K562 (cell line): Measurements from ENCODE around the gene TPI1. TPM values are rescaled to one million over a fixed set of nuclear protein-coding genes. Genes with fewer than 3 reads are reported as not detected.

Experiments
- ATAC-seq: fragments of 200-7000 bp; cut with Tn5 transposase; 3 replicates; pipeline ENCODE4 v1.9.1; 2020; ENCODE audit warnings: moderate library complexity
- BruUV-seq: library from RNA; stranded (reverse); fragments of 400-500 nt; replicated peaks from 2 replicates; lab custom pipeline; 2021; lab: Mats Ljungman, UMichigan
- CTCF ChIA-PET: fragments of 300-600 bp; formaldehyde crosslinking; extraction: SDS; loops from one replicate; lab custom pipeline; 2021; ENCODE audit warnings: low intra/inter-chr PET ratio; lab: Yijun Ruan, JAX
- POLR2A ChIA-PET: fragments of 300-600, 350-650 bp; sonication (Branson Sonifier 250); formaldehyde crosslinking; extraction: SDS; loops from one replicate; lab custom pipeline; 2021; ENCODE audit warnings: antibody characterized with exemption, inconsistent platforms; lab: Yijun Ruan, JAX
- DNase-seq, 4 experiments: peaks; one replicate each; pipeline versions ENCODE4 v3.0.0 to v3.0.0-alpha.2; 2011 to 2018; ENCODE audit warnings: low spot score in 3 of 4, mixed read lengths in 3 of 4; ENCODE audit errors: extremely low read depth in 1 of 4
- FAIRE-seq: peaks from 2 replicates; lab custom pipeline; 2011; peaks lifted over from hg19 to GRCh38; lab: Jason Lieb, UNC
- H2AFZ ChIP-seq: 2 replicates; pipeline ENCODE4 v1.6.0; 2011; ENCODE audit warnings: low read depth, low read length, control low read depth, inconsistent platforms
- H3K27ac ChIP-seq: fragments of 200-600 bp; 3 replicates; pipeline ENCODE4 v1.8.0; 2011; ENCODE audit warnings: low read depth, mild to moderate bottlenecking, control low read depth, inconsistent platforms, low read length, moderate library complexity, mixed read lengths; ENCODE audit errors: extremely low read depth
- H3K27me3 ChIP-seq, 2 experiments: fragments of 300-600 bp in 1 of 2; 2 replicates in 1 of 2; 3 replicates in 1 of 2; pipeline versions ENCODE4 v1.6.0 to v1.8.0; 2011; ENCODE audit warnings: inconsistent platforms in 2 of 2, low read length in 2 of 2, mild to moderate bottlenecking in 1 of 2, mixed read lengths in 1 of 2, moderate library complexity in 1 of 2; ENCODE audit not compliant: control insufficient read depth in 2 of 2, insufficient read depth in 2 of 2
- H3K36me3 ChIP-seq: fragments of 300-600 bp; 3 replicates; pipeline ENCODE4 v1.8.0; 2011; ENCODE audit warnings: mild to moderate bottlenecking, low read length, inconsistent platforms; ENCODE audit not compliant: control insufficient read depth, insufficient read depth
- H3K4me1 ChIP-seq, 2 experiments: fragments of 200-600 bp in 1 of 2; replicated peaks in 1 of 2; 2 replicates in 1 of 2; 3 replicates in 1 of 2; pipeline versions ENCODE4 v1.5.1 to v1.8.0; 2011; ENCODE audit warnings: inconsistent platforms in 2 of 2, low read length in 2 of 2, mild to moderate bottlenecking in 1 of 2, mixed read lengths in 1 of 2, moderate library complexity in 1 of 2; ENCODE audit not compliant: control insufficient read depth in 2 of 2, insufficient read depth in 2 of 2
- H3K4me2 ChIP-seq: 2 replicates; pipeline ENCODE4 v1.6.1; 2011; ENCODE audit warnings: low read length, control low read depth, inconsistent platforms, mixed read lengths; ENCODE audit not compliant: insufficient read depth
- H3K4me3 ChIP-seq: fragments of 200-600 bp; sonication (generic), shearing (Covaris generic); 2 replicates; pipeline ENCODE4 v1.5.1; 2016; ENCODE audit warnings: control low read depth, inconsistent platforms
- H3K79me2 ChIP-seq: fragments of 200-600 bp; 3 replicates; pipeline ENCODE4 v1.8.0; 2011; ENCODE audit warnings: low read length, inconsistent platforms; ENCODE audit not compliant: control insufficient read depth, insufficient read depth
- H3K9ac ChIP-seq, 2 experiments: 2 replicates each; pipeline versions ENCODE4 v1.6.0 to v1.6.1; 2011; ENCODE audit warnings: low read depth in 2 of 2, low read length in 2 of 2, control low read depth in 1 of 2, inconsistent platforms in 1 of 2, mild to moderate bottlenecking in 1 of 2, mixed read lengths in 1 of 2; ENCODE audit not compliant: insufficient read depth in 1 of 2
- H3K9me1 ChIP-seq: one replicate; pipeline ENCODE4 v1.6.0; 2011; ENCODE audit warnings: inconsistent platforms, mild to moderate bottlenecking, low read length, moderate library complexity; ENCODE audit not compliant: control insufficient read depth, insufficient read depth
- H3K9me3 ChIP-seq: replicated peaks from 2 replicates; pipeline ENCODE4 v1.5.1; 2011; ENCODE audit warnings: low read depth, low read length, inconsistent platforms; ENCODE audit not compliant: control insufficient read depth, insufficient read depth
- H4K20me1 ChIP-seq: replicated peaks from 2 replicates; pipeline ENCODE4 v1.6.1; 2011; ENCODE audit warnings: low read length, inconsistent platforms, mixed read lengths; ENCODE audit not compliant: control insufficient read depth, insufficient read depth
- ADNP ChIP-seq: fragments of 200-800 bp; sonication (Bioruptor generic); IDR thresholded peaks from 2 replicates; pipeline ENCODE4 v1.6.1; 2016; ENCODE audit warnings: missing genetic modification characterization, missing compliant biosample characterization
- CHD1 ChIP-seq: fragments of 200-600 bp; sonication (generic); IDR thresholded peaks from one replicate; pipeline ENCODE4 v1.6.1; 2012; ENCODE audit warnings: mild to moderate bottlenecking, moderate library complexity, low read length, inconsistent platforms
- CTCF ChIP-seq, 3 experiments: IDR thresholded peaks in 2 of 3; conservative IDR thresholded peaks in 1 of 3; 2 replicates each; pipeline ENCODE4 v1.5.1; 2011 to 2012; ENCODE audit warnings: low read length in 3 of 3, mild to moderate bottlenecking in 3 of 3, control low read depth in 2 of 3, improper control_type of control experiment in 1 of 3, inconsistent platforms in 1 of 3, low read depth in 1 of 3, mixed read lengths in 1 of 3, moderate library complexity in 1 of 3; ENCODE audit not compliant: insufficient read depth in 2 of 3
- ETV6 ChIP-seq, 3 experiments: fragments of 150-350 bp in 1 of 3; sonication (generic) in 1 of 3; formaldehyde crosslinking in 1 of 3; IDR thresholded peaks; 2 replicates each; pipeline versions ENCODE4 v1.6.1 to v1.8.0; 2014 to 2022; ENCODE audit warnings: borderline replicate concordance in 2 of 3, low read depth in 2 of 3, antibody characterized with exemption in 1 of 3, low read length in 1 of 3, mild to moderate bottlenecking in 1 of 3, missing genetic modification reagents in 1 of 3
- GABPB2 ChIP-seq: fragments of 250-450 bp; sonication (Bioruptor Pico); conservative IDR thresholded peaks from 2 replicates; pipeline ENCODE4 v1.5.1; 2021; ENCODE audit warnings: mild to moderate bottlenecking
- GATA2 ChIP-seq: sonication (generic); formaldehyde crosslinking; IDR thresholded peaks from 2 replicates; pipeline ENCODE4 v1.4.0; 2020; ENCODE audit warnings: mild to moderate bottlenecking, missing genetic modification reagents
- MED1 ChIP-seq: sonication (generic); formaldehyde crosslinking; IDR thresholded peaks from 2 replicates; pipeline ENCODE4 v1.8.1; 2023; ENCODE audit warnings: missing genetic modification reagents, borderline replicate concordance
- NRF1 ChIP-seq, 2 experiments: fragments of 450-650 bp; IDR thresholded peaks in 1 of 2; conservative IDR thresholded peaks in 1 of 2; 2 replicates each; pipeline ENCODE4 v1.6.1; 2014; ENCODE audit warnings: mild to moderate bottlenecking in 2 of 2
- SAP30 ChIP-seq: fragments of 200-600 bp; sonication (generic); IDR thresholded peaks from 2 replicates; pipeline ENCODE4 v1.6.1; 2012; ENCODE audit warnings: borderline replicate concordance, low read depth, mild to moderate bottlenecking, moderate library complexity, low read length, control low read depth, inconsistent platforms; ENCODE audit not compliant: insufficient read depth, poor library complexity, severe bottlenecking
- SETDB1 ChIP-seq: IDR thresholded peaks from one replicate; pipeline ENCODE4 v1.6.1; 2012; ENCODE audit warnings: low read length, control low read depth, inconsistent platforms
- SIN3A ChIP-seq, 2 experiments: fragments of 150-350 bp in 1 of 2; IDR thresholded peaks; 2 replicates each; pipeline ENCODE4 v1.6.1; 2011 to 2016; ENCODE audit warnings: borderline replicate concordance in 2 of 2, low read depth in 2 of 2, low read length in 2 of 2, mild to moderate bottlenecking in 2 of 2, moderate library complexity in 2 of 2; ENCODE audit not compliant: control insufficient read depth in 1 of 2
- SNRNP70 ChIP-seq: fragments of 200-400 bp; formaldehyde crosslinking; optimal IDR thresholded peaks from 2 replicates; pipeline ENCODE3; 2017; ENCODE audit warnings: low read depth, low read length
- SP1 ChIP-seq: sonication (generic); formaldehyde crosslinking; IDR thresholded peaks from 2 replicates; pipeline ENCODE4 v1.8.1; 2022; ENCODE audit warnings: mild to moderate bottlenecking, missing genetic modification reagents
- TFAP4 ChIP-seq: sonication (generic); formaldehyde crosslinking; IDR thresholded peaks from 2 replicates; pipeline ENCODE4 v1.8.0; 2022; ENCODE audit warnings: missing genetic modification reagents, mild to moderate bottlenecking, moderate library complexity, borderline replicate concordance
- ZC3H4 ChIP-seq: sonication (generic); formaldehyde crosslinking; IDR thresholded peaks from 2 replicates; pipeline ENCODE4 v1.9.0; 2021; ENCODE audit warnings: missing genetic modification reagents, borderline replicate concordance
- ZSCAN29 ChIP-seq: fragments of 450-650 bp; IDR thresholded peaks from 2 replicates; pipeline ENCODE4 v1.6.1; 2017
- WGBS: fragments of 100-300 bp; shearing (Covaris generic); methylation state at CpG from one replicate; pipeline ENCODE4 v1.1.6; 2016; ENCODE audit warnings: low coverage, mixed read lengths; ENCODE audit not compliant: insufficient coverage; ENCODE audit errors: missing lambda C conversion rate; 5-methylcytosine and 5-hydroxymethylcytosine counted together
- in situ Hi-C: fragments of 300-500 bp; cut with MboI; formaldehyde crosslinking; loops from 4 replicates; pipeline ENCODE4 v1.15.0; 2018; ENCODE audit warnings: inconsistent platforms, mixed read lengths
- intact Hi-C: fragments of 100-400 bp; cut with micrococcal nuclease; formaldehyde crosslinking; loops from 2 replicates; pipeline ENCODE4 v1.14.2; 2022
- polyA plus RNA-seq, 8 experiments: library from polyadenylated mRNA; depleted of rRNA in 4 of 8; stranded (reverse) in 5 of 8; unstranded in 3 of 8; fragments of >200 nt; fragmentation: Nextera tagmentation in 2 of 8; fragmentation: Illumina TruSeq in 1 of 8; extraction: Ambion mirVana in 2 of 8; extraction: Trizol in 1 of 8; gene quantifications; 2 replicates each; pipeline versions ENCODE4 v1.2.1 to v1.2.3, GENCODE V29; 2011 to 2014; ENCODE audit warnings: inconsistent platforms in 1 of 8, missing spikeins in 1 of 8
- total RNA-seq, 7 experiments: library from RNA; depleted of rRNA in 6 of 7; stranded (reverse); fragments of >200 nt in 6 of 7; fragmentation: Illumina TruSeq in 2 of 7; extraction: Trizol in 2 of 7; gene quantifications; 2 replicates each; pipeline versions ENCODE4 v1.2.1 to v1.2.3, GENCODE V29; 2011 to 2021; ENCODE audit warnings: low replicate concordance in 1 of 7

Gene TPI1
- total and polyA plus RNA-seq, 9 of the 15 experiments (the other 6 are each of a cell fraction or from before 2014, with no cell fraction given), result 662 to 4,971 (median 892) TPM

GRCh38 chr12:6868211-6869048, 1.1 kb downstream of the TPI1 start:
- peak overlapping the region; percentile 87 to 98 for H3K9ac ChIP-seq
- no peaks in the 10 kb centered on the region for H3K27me3 ChIP-seq
- in situ Hi-C loops (loop anchor here (5.0 kb wide), 1 partner anchor 74 kb away; the partner anchor contains the start of genes C12orf57 and RNU7-1), intact Hi-C loops (loop anchor here (5.0 kb wide), 1 partner anchor 74 kb away; the partner anchor contains the start of genes C12orf57 and RNU7-1)
- FAIRE-seq, result peak; percentile 58
- WGBS, result 1% methylated on average over 17 of the region's 22 CpGs
- H3K79me2 ChIP-seq, result peaks cover 51% of the 10 kb centered on the region
- ATAC-seq, result no peak
- peak overlapping the region; percentile 87 for H3K4me2 ChIP-seq
- H3K4me3 ChIP-seq, result peak overlapping the region; percentile 96
- peaks cover 47% of the 10 kb centered on the region for H4K20me1 ChIP-seq
- ChIA-PET CTCF (interaction anchor here (0.9 to 1.5 kb wide), 4 partner anchors 93 to 245 kb away, joined by 3 to 5 read pairs (median 3); no protein-coding TSS in a partner anchor), POLR2A (interaction anchor here (0.5 to 11.3 kb wide), 26 partner anchors 10 to 1050 kb away, joined by 3 to 174 read pairs (median 4); partner anchors contain the start of genes C12orf57, CDCA3, MLF2 and RNU7-1)
- H3K9me1 ChIP-seq, result no peaks in the 10 kb centered on the region
- H3K27ac ChIP-seq, result peak overlapping the region; percentile 94
- H3K36me3 ChIP-seq, result peaks cover 61% of the 10 kb centered on the region
- no peak overlapping the region for H2AFZ ChIP-seq
- H3K9me3 ChIP-seq, result no peaks in the 10 kb centered on the region
- no TSS peak for BruUV-seq
- H3K4me1 ChIP-seq, result peaks cover 33 to 58% of the 10 kb centered on the region in 2 experiments; a peak in 4 of 5 replicates
- DNase-seq, result peak in 2 of 4 experiments; percentile 13 to 36
- 0 out of 4 replicates have a peak, but pooled peaks of 1 of the 2 experiments have one; percentile 9 for TF ChIP-seq SIN3A (IDR thresholded peaks at IDR 0.05; ENCODE audit: borderline replicate concordance in 2 of 2, control insufficient read depth in 1 of 2, low read depth in 2 of 2, low read length in 2 of 2)
- TF ChIP-seq MED1 (CRISPR knock-in tag), result 0 out of 2 replicates have a peak, but pooled peaks have one; percentile 29
- TF ChIP-seq ETV6 (IDR thresholded peaks at IDR 0.05; ENCODE audit: borderline replicate concordance in 1 of 2, low read depth in 2 of 2, low read length in 1 of 2), result no peak
- peak; percentile 65; the same call in 1 of the 2 replicates for TF ChIP-seq ETV6 (CRISPR knock-in tag; IDR thresholded peaks at IDR 0.05; ENCODE audit: borderline replicate concordance)
- peak in 2 of 3 experiments; percentile 14 to 22; a peak in 1 of 6 replicates for TF ChIP-seq CTCF (IDR thresholded peaks at IDR 0.05 in 2 of 3, conservative IDR thresholded peaks at IDR 0.05 in 1 of 3; ENCODE audit: insufficient read depth in 2 of 3, low read depth in 1 of 3, low read length in 3 of 3)
- TF ChIP-seq CHD1, result peak; percentile 90
- TF ChIP-seq SETDB1, result no peak
- TF ChIP-seq ZC3H4 (CRISPR knock-in tag), result peak; percentile 98
- TF ChIP-seq GATA2, result peak; percentile 51; the same call in 1 of the 2 replicates
- peak; percentile 94 for TF ChIP-seq SNRNP70
- TF ChIP-seq SAP30, result peak; percentile 38
- TF ChIP-seq ZSCAN29, result no peak
- peak; percentile 34 to 58; a peak in 3 of 4 replicates for TF ChIP-seq NRF1 (conservative IDR thresholded peaks at IDR 0.05 in 1 of 2, IDR thresholded peaks at IDR 0.05 in 1 of 2)
- no peak for TF ChIP-seq ADNP (tag)
- peak; percentile 13 for TF ChIP-seq SP1
- no peak for TF ChIP-seq GABPB2 (CRISPR knock-in tag)
- TF ChIP-seq TFAP4 (CRISPR knock-in tag), result 0 out of 2 replicates have a peak, but pooled peaks have one; percentile 2
